Measurements from ENCODE around the gene TTC7B. TPM values are rescaled to one million over a fixed set of nuclear protein-coding genes. Genes with fewer than 3 reads are reported as not detected.

Gene TTC7B
- total and polyA plus RNA-seq, 9 of the 15 experiments (the other 6 are each of a cell fraction or from before 2014, with no cell fraction given), result 2.2 to 77.2 (median 36.7) TPM

- no peak for TF ChIP-seq ZMIZ1 (IDR thresholded peaks at IDR 0.05; ENCODE audit: low read depth in 2 of 2, low read length in 2 of 2)
- no peak for TF ChIP-seq NCOA6 (IDR thresholded peaks at IDR 0.05)
- no peak for TF ChIP-seq ATF7 (IDR thresholded peaks at IDR 0.05)
Observed at GRCh38 chr14:90534838-90535555, 281.2 kb downstream of the TTC7B start (continued).

GRCh38 chr14:90534091-90534837 lies 282.0 kb downstream of the TTC7B start:
- H3K27me3 ChIP-seq (ENCODE audit: control insufficient read depth in 2 of 2, insufficient read depth in 2 of 2, low read length in 2 of 2), result no peaks in the 10 kb centered on the region
- H3K9ac ChIP-seq (ENCODE audit: insufficient read depth in 1 of 2, low read depth in 2 of 2, low read length in 2 of 2), result peak overlapping the region in 1 of 2 experiments; percentile 83; a peak in 2 of 4 replicates
- peak overlapping the region; percentile 44; the same call in 2 of the 3 replicates for H3K27ac ChIP-seq (ENCODE audit: extremely low read depth, low read depth, low read length)
- FAIRE-seq (no peak), DNase-seq (ENCODE audit: extremely low read depth in 1 of 4, low spot score in 3 of 4) (peak in 2 of 4 experiments; percentile 35 to 37), ATAC-seq (peak; percentile 48)
- BruUV-seq (replicated peaks), result no TSS peak
- H3K79me2 ChIP-seq (ENCODE audit: control insufficient read depth, insufficient read depth, low read length), result no peaks in the 10 kb centered on the region
- H3K9me3 ChIP-seq (replicated peaks; ENCODE audit: control insufficient read depth, insufficient read depth, low read depth, low read length), result no peaks in the 10 kb centered on the region
- H3K4me3 ChIP-seq, result no peak overlapping the region
- H3K4me1 ChIP-seq (replicated peaks in 1 of 2; ENCODE audit: control insufficient read depth in 2 of 2, insufficient read depth in 2 of 2, low read length in 2 of 2), result peaks cover 12 to 42% of the 10 kb centered on the region in 2 experiments; a peak in 4 of 5 replicates
- WGBS (ENCODE audit: insufficient coverage, low coverage, missing lambda C conversion rate), result 44% methylated on average over 13 of the region's 19 CpGs
- no peak overlapping the region for H3K4me2 ChIP-seq (ENCODE audit: insufficient read depth, low read length)
- H4K20me1 ChIP-seq (replicated peaks; ENCODE audit: control insufficient read depth, insufficient read depth, low read length), result no peaks in the 10 kb centered on the region
- in situ Hi-C loops (cut with MboI), result no loop called here
- POLR2A ChIA-PET, result no interaction called here
- H3K36me3 ChIP-seq (ENCODE audit: control insufficient read depth, insufficient read depth, low read length), result no peaks in the 10 kb centered on the region
- peaks cover 2% of the 10 kb centered on the region for H3K9me1 ChIP-seq (ENCODE audit: control insufficient read depth, insufficient read depth, low read length)
- CTCF ChIA-PET (ENCODE audit: low intra/inter-chr PET ratio), result no interaction called here
- intact Hi-C loops (cut with micrococcal nuclease), result no loop called here
- H2AFZ ChIP-seq (ENCODE audit: low read depth, low read length), result 0 out of 2 replicates have a peak overlapping the region, but pooled peaks have one; percentile 10
- TF ChIP-seq ADNP (tag; IDR thresholded peaks at IDR 0.05), result no peak
- peak; percentile 14; the same call in 1 of the 2 replicates for TF ChIP-seq CREM (IDR thresholded peaks at IDR 0.05; ENCODE audit: low read depth)
- no peak for TF ChIP-seq MLX (CRISPR knock-in tag; conservative IDR thresholded peaks at IDR 0.05)
- peak in 1 of 2 experiments; percentile 62; a peak in 1 of 4 replicates for TF ChIP-seq TEAD1 (CRISPR knock-in tag; IDR thresholded peaks at IDR 0.05)
- TF ChIP-seq GABPA (tag; conservative IDR thresholded peaks at IDR 0.05; ENCODE audit: low read depth), result 0 out of 2 replicates have a peak, but pooled peaks have one; percentile 21
- peak; percentile 78 for TF ChIP-seq EGR1 (conservative IDR thresholded peaks at IDR 0.05)
- TF ChIP-seq KLF16 (IDR thresholded peaks at IDR 0.05), result 0 out of 2 replicates have a peak, but pooled peaks have one; percentile 36
- no peak for TF ChIP-seq NR2C2 (CRISPR knock-in tag; IDR thresholded peaks at IDR 0.05)
- 0 out of 2 replicates have a peak, but pooled peaks have one; percentile 12 for TF ChIP-seq NR2C2 (tag; IDR thresholded peaks at IDR 0.05)

All from K562 (cell line).